ENCODE measurements around the gene ERP29.

GRCh38 chr12:112032292-112032691 lies 19.1 kb downstream of the ERP29 start:
- TF ChIP-seq CTCF (IDR thresholded peaks at IDR 0.05; ENCODE audit: low read length) (no peak), EZH2 (optimal IDR thresholded peaks at IDR 0.05; ENCODE audit: low read depth, low read length) (no peak)

All from MM.1S (cell line).